ENCODE measurements around the gene ABHD4. TPM values are rescaled to one million over a fixed set of nuclear protein-coding genes. Genes with fewer than 3 reads are reported as not detected.
"Not testable (repeated sequence)": the region's sequence is repeated elsewhere in the genome, so short reads cannot be mapped to it uniquely, and the experiment has no call there.

ABHD4 gene
- 4.6 and 8.3 TPM in 2 replicates for total RNA-seq

- DNase-seq (ENCODE audit: low read depth in 2 of 2): peak; percentile 64 to 79
These were observed at the start of gene ABHD4 for GRCh38 chr14:22598099-22598895. TSS of gene ABHD4 (plus strand) at chr14:22598300. CDS start at chr14:22598307, 7 bp downstream.

- no peak for DNase-seq (ENCODE audit: low read depth in 2 of 2)
These were observed 48.7 kb upstream of the ABHD4 start for GRCh38 chr14:22549324-22549962.

GRCh38 chr14:22549981-22550673, 48.0 kb upstream of the ABHD4 start:
- peak in 1 of 2 donors; percentile 76 for DNase-seq (ENCODE audit: low read depth in 2 of 2)

- DNase-seq (ENCODE audit: low read depth in 2 of 2): no peak
These were observed 46.5 kb upstream of the ABHD4 start for GRCh38 chr14:22551605-22551997.

- DNase-seq (ENCODE audit: low read depth in 2 of 2): no peak
These were observed 45.9 kb upstream of the ABHD4 start for GRCh38 chr14:22552001-22552826.

GRCh38 chr14:22552827-22553076, 45.3 kb upstream of the ABHD4 start:
- DNase-seq (ENCODE audit: low read depth in 2 of 2): no peak

GRCh38 chr14:22553445-22553844, 44.7 kb upstream of the ABHD4 start:
- no peak for DNase-seq (ENCODE audit: low read depth in 2 of 2)

- DNase-seq (ENCODE audit: low read depth in 2 of 2): not testable (repeated sequence)
These were observed 44.1 kb upstream of the ABHD4 start for GRCh38 chr14:22553861-22554497.

GRCh38 chr14:22554498-22555383, 43.4 kb upstream of the ABHD4 start:
- DNase-seq (ENCODE audit: low read depth in 2 of 2): no peak

- peak in 1 of 2 donors; percentile 25 for DNase-seq (ENCODE audit: low read depth in 2 of 2)
These were observed 42.6 kb upstream of the ABHD4 start for GRCh38 chr14:22555384-22556011.

- DNase-seq (ENCODE audit: low read depth in 2 of 2): peak; percentile 72 to 88
These were observed 41.8 kb upstream of the ABHD4 start for GRCh38 chr14:22556021-22556989.

- DNase-seq (ENCODE audit: low read depth in 2 of 2): peak; percentile 76 to 88
These were observed 41.0 kb upstream of the ABHD4 start for GRCh38 chr14:22556990-22557623.

GRCh38 chr14:22557846-22558220, 40.3 kb upstream of the ABHD4 start:
- no peak for DNase-seq (ENCODE audit: low read depth in 2 of 2)

- peak; percentile 59 to 72 for DNase-seq (ENCODE audit: low read depth in 2 of 2)
These were observed 39.7 kb upstream of the ABHD4 start for GRCh38 chr14:22558221-22558913.

GRCh38 chr14:22559041-22559440, 39.1 kb upstream of the ABHD4 start:
- DNase-seq (ENCODE audit: low read depth in 2 of 2): no peak

GRCh38 chr14:22560662-22561365, 37.3 kb upstream of the ABHD4 start:
- DNase-seq (ENCODE audit: low read depth in 2 of 2): no peak

- DNase-seq (ENCODE audit: low read depth in 2 of 2): no peak
These were observed 36.8 kb upstream of the ABHD4 start for GRCh38 chr14:22561366-22561660.
